HG03103 (cell line): ENCODE measurements around the gene TAPT1.

Source experiments
- ATAC-seq: cut with Tn5 transposase; IDR thresholded peaks from one replicate; pipeline ENCODE4 v1.9.1; 2021; ENCODE audit warnings: low read depth; ENCODE audit not compliant: unreplicated experiment

Gene TAPT1

DNA sequence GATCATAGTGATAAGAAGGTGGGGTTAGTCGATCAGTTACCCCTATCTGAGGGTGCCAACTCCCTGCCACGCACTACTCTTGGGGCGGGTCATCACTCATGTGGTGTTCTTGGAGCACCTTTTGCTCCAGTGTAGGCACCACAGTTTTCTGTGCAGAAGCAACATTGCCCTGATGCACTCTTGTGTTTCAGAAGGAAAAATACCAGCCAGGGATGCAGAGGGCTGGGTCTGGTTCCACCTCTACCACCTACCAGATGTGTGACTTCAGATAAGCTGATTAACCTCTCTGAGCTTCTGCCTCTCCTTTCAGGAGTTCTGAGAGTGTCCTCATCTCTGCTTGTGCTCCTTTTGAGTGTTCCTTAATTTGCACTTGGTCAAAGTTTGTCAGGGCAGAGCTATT is 112.5 kb downstream of the TAPT1 start:
- ATAC-seq, result no peak

DNA sequence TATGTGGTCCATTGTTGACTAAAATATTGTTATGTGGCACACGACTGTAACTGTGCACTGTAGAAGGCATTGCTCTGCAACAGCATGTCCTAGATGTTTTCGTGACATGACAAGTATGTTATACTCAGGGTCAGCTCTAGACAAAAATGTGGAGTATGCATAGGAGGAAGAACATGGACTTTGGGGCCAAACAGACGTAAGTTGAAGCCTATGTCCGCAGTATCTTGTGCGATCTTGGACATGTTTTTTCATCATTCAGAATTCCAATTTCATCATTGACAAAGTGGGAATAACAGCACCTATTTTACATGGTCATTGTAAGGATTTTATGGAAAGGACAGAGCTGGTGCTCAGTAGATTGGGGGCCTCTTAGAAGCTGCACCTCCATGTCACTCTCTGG is 114.7 kb downstream of the TAPT1 start:
- no peak for ATAC-seq

DNA sequence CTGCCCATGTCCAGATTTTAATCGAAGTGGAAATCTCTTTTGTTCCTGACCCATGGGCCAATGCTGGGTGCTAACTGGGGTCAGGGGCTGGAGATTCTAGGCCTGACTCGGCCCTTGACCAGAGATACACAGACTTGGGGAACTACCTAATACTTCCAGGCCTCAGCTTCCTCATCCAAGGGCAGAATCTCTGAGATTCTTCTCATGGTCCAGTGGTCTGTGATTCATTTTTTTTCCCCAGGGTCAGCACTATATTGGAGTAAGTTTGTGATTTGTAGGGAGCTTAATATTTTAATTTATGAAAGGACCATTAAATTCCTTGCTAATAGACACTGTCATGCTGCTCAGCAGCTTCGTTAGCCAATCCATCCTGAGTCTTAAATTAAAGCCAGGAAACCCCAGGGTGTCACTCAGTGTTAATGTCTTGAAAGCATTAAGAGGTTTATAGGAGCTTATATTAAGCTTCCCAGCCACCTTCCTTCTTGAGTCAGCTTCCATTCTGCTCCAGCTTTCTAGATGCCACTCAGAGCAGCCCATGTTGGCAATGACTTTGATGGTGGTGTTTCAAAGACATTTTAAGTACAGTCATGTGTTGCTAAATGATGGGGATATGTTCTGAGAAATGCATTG is 115.5 kb downstream of the TAPT1 start:
- ATAC-seq, result no peak
